GM12872 (cell line): Measurements from ENCODE around the gene ARHGAP44.

ENCODE experiments used
- CTCF ChIP-seq: IDR thresholded peaks from 3 replicates; pipeline ENCODE4 v1.5.1; 2011; ENCODE audit warnings: low read depth, mild to moderate bottlenecking, low read length, moderate library complexity; ENCODE audit not compliant: insufficient read depth

Gene ARHGAP44

GRCh38 chr17:13010959-13011358, 221.7 kb downstream of the ARHGAP44 start:
- no peak for TF ChIP-seq CTCF

- no peak for TF ChIP-seq CTCF
These were observed 225.5 kb downstream of the ARHGAP44 start for GRCh38 chr17:13014801-13015200.

GRCh38 chr17:13016881-13017654, 227.8 kb downstream of the ARHGAP44 start:
- TF ChIP-seq CTCF: no peak

GRCh38 chr17:13017655-13018459, 228.6 kb downstream of the ARHGAP44 start, which contains the start of gene ELAC2:
TSS of gene ELAC2 (minus strand) at chr17:13018027. CDS start at chr17:13017947, 80 bp downstream.
- no peak for TF ChIP-seq CTCF

- TF ChIP-seq CTCF: no peak
These were observed 234.7 kb downstream of the ARHGAP44 start for GRCh38 chr17:13024016-13024415.

GRCh38 chr17:13024526-13025257, 235.4 kb downstream of the ARHGAP44 start:
- TF ChIP-seq CTCF: peak; percentile 98

- no peak for TF ChIP-seq CTCF
These were observed 235.9 kb downstream of the ARHGAP44 start for GRCh38 chr17:13025258-13025627.
